IPS DF 19.7 (cell line): ENCODE measurements around the gene SPTAN1.
"Not testable (repeated sequence)": the region's sequence is repeated elsewhere in the genome, so short reads cannot be mapped to it uniquely, and the experiment has no call there.

Experiments
- DNase-seq: peaks from one replicate; pipeline ENCODE4 v3.0.0-alpha.2; 2013; ENCODE audit warnings: low read depth, low spot score

SPTAN1 gene

DNA sequence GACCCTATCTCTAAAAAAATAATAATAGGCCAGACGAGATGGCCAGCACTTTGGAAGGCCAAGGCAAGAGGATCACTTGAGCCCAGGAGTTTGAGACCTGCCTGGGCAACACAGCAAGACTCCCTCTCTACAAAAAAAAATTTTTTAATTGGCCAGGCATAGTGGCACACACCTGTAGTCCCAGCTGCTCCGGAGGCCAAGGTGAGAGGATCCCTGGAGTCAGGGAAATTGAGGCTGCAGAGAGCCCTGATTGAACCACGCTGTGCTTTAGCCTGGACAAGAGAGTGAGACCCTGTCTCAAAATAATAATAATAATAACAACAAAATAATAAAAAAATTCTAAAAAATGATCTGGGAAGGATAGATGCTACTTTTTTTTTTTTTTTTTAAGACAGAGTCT lies 105.4 kb downstream of the SPTAN1 start:
- DNase-seq: no peak

DNA sequence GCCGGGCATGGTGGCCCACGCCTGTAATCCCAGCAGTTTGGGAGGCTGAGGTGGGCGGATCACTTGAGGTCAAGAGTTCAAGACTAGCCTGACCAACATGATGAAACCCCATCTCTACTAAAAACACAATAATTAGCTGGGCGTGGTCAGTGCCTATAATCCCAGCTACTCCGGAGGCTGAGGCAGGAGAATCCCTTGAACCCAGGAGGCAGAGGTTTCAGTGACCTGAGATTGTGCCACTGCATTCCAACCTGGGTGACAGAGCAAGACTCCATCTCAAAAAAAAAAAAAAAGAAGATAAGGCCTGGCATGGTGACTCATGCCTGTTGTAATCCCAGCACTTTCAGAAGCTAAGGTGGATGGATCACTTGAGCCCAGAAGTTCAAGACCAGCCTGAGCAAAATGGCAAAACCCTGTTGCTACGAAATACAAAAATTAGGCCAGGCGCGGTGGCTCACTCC lies 114.1 kb downstream of the SPTAN1 start:
- DNase-seq: not testable (repeated sequence)

DNA sequence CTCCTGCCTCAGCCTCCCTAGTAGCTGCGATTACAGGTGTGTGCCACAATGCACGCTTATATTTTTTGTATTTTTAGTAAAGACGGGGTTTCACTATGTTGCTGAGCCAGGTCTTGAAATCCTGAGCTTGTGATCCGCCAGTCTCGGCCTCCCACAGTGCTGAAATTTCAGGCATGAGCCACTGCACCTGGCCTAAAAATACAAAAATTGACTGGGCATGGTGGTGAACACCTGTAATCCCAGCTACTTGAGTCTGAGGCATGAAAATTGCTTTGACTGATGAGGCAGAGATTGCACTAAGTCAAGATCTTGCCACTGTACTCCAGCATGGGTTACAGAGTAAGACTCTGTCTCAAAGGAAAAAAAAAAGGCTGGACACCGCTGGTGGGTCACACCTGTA lies 117.4 kb downstream of the SPTAN1 start:
- no peak for DNase-seq

DNA sequence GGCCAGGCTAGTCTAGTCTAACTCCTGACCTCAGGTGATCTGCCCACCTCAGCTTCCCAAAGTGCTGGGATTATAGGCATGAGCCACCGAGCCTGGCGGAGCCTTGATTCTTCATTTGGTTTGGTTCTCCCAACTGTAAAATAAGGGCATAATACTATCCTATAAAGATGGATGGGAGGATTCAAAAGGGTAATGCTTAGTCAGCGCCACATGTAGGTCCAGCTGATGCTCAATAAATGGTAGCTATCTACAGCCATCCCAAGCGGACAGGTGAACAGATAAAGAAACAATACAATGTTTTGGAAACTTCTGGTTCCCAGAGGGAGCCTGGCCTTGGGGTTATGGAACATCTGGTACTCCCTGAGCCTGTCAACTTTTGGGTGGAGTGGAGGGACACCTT lies 123.0 kb downstream of the SPTAN1 start:
- no peak for DNase-seq

DNA sequence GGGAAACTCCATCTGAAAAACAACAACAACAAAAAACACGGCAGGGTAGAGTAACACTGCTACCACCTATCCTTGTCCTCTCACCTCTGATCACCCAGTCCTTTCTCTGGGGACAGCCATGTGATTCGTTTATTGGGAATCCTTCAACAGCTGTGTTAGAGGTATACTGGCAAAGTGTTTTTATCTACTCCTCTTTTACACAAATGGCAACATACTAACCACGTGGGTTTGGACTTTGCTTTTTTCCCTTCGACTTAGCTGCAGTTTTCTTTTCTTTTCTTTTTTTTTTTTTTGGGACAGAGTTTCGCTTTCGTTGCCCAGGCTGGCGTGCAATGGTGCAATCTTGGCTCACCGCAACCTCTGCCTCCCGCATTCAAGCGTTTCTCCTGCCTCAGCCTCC lies 125.4 kb downstream of the SPTAN1 start:
- DNase-seq: no peak
